K562 (cell line): Measurements from ENCODE around the gene ADM. TPM values are rescaled to one million over a fixed set of nuclear protein-coding genes. Genes with fewer than 3 reads are reported as not detected.

Experiments used
- ATAC-seq: fragments of 200-7000 bp; cut with Tn5 transposase; 3 replicates; pipeline ENCODE4 v1.9.1; 2020; ENCODE audit warnings: moderate library complexity
- BruUV-seq: library from RNA; stranded (reverse); fragments of 400-500 nt; replicated peaks from 2 replicates; lab custom pipeline; 2021; lab: Mats Ljungman, UMichigan
- CTCF ChIA-PET: fragments of 300-600 bp; formaldehyde crosslinking; extraction: SDS; loops from one replicate; lab custom pipeline; 2021; ENCODE audit warnings: low intra/inter-chr PET ratio; lab: Yijun Ruan, JAX
- POLR2A ChIA-PET: fragments of 300-600, 350-650 bp; sonication (Branson Sonifier 250); formaldehyde crosslinking; extraction: SDS; loops from one replicate; lab custom pipeline; 2021; ENCODE audit warnings: antibody characterized with exemption, inconsistent platforms; lab: Yijun Ruan, JAX
- DNase-seq, 4 experiments: peaks; one replicate each; pipeline versions ENCODE4 v3.0.0 to v3.0.0-alpha.2; 2011 to 2018; ENCODE audit warnings: low spot score in 3 of 4, mixed read lengths in 3 of 4; ENCODE audit errors: extremely low read depth in 1 of 4
- FAIRE-seq: peaks from 2 replicates; lab custom pipeline; 2011; peaks lifted over from hg19 to GRCh38; lab: Jason Lieb, UNC
- H2AFZ ChIP-seq: 2 replicates; pipeline ENCODE4 v1.6.0; 2011; ENCODE audit warnings: low read depth, low read length, control low read depth, inconsistent platforms
- H3K27ac ChIP-seq: fragments of 200-600 bp; 3 replicates; pipeline ENCODE4 v1.8.0; 2011; ENCODE audit warnings: low read depth, mild to moderate bottlenecking, control low read depth, inconsistent platforms, low read length, moderate library complexity, mixed read lengths; ENCODE audit errors: extremely low read depth
- H3K27me3 ChIP-seq, 2 experiments: fragments of 300-600 bp in 1 of 2; 2 replicates in 1 of 2; 3 replicates in 1 of 2; pipeline versions ENCODE4 v1.6.0 to v1.8.0; 2011; ENCODE audit warnings: inconsistent platforms in 2 of 2, low read length in 2 of 2, mild to moderate bottlenecking in 1 of 2, mixed read lengths in 1 of 2, moderate library complexity in 1 of 2; ENCODE audit not compliant: control insufficient read depth in 2 of 2, insufficient read depth in 2 of 2
- H3K36me3 ChIP-seq: fragments of 300-600 bp; 3 replicates; pipeline ENCODE4 v1.8.0; 2011; ENCODE audit warnings: mild to moderate bottlenecking, low read length, inconsistent platforms; ENCODE audit not compliant: control insufficient read depth, insufficient read depth
- H3K4me1 ChIP-seq, 2 experiments: fragments of 200-600 bp in 1 of 2; replicated peaks in 1 of 2; 2 replicates in 1 of 2; 3 replicates in 1 of 2; pipeline versions ENCODE4 v1.5.1 to v1.8.0; 2011; ENCODE audit warnings: inconsistent platforms in 2 of 2, low read length in 2 of 2, mild to moderate bottlenecking in 1 of 2, mixed read lengths in 1 of 2, moderate library complexity in 1 of 2; ENCODE audit not compliant: control insufficient read depth in 2 of 2, insufficient read depth in 2 of 2
- H3K4me2 ChIP-seq: 2 replicates; pipeline ENCODE4 v1.6.1; 2011; ENCODE audit warnings: low read length, control low read depth, inconsistent platforms, mixed read lengths; ENCODE audit not compliant: insufficient read depth
- H3K4me3 ChIP-seq: fragments of 200-600 bp; sonication (generic), shearing (Covaris generic); 2 replicates; pipeline ENCODE4 v1.5.1; 2016; ENCODE audit warnings: control low read depth, inconsistent platforms
- H3K79me2 ChIP-seq: fragments of 200-600 bp; 3 replicates; pipeline ENCODE4 v1.8.0; 2011; ENCODE audit warnings: low read length, inconsistent platforms; ENCODE audit not compliant: control insufficient read depth, insufficient read depth
- H3K9ac ChIP-seq, 2 experiments: 2 replicates each; pipeline versions ENCODE4 v1.6.0 to v1.6.1; 2011; ENCODE audit warnings: low read depth in 2 of 2, low read length in 2 of 2, control low read depth in 1 of 2, inconsistent platforms in 1 of 2, mild to moderate bottlenecking in 1 of 2, mixed read lengths in 1 of 2; ENCODE audit not compliant: insufficient read depth in 1 of 2
- H3K9me1 ChIP-seq: one replicate; pipeline ENCODE4 v1.6.0; 2011; ENCODE audit warnings: inconsistent platforms, mild to moderate bottlenecking, low read length, moderate library complexity; ENCODE audit not compliant: control insufficient read depth, insufficient read depth
- H3K9me3 ChIP-seq: replicated peaks from 2 replicates; pipeline ENCODE4 v1.5.1; 2011; ENCODE audit warnings: low read depth, low read length, inconsistent platforms; ENCODE audit not compliant: control insufficient read depth, insufficient read depth
- H4K20me1 ChIP-seq: replicated peaks from 2 replicates; pipeline ENCODE4 v1.6.1; 2011; ENCODE audit warnings: low read length, inconsistent platforms, mixed read lengths; ENCODE audit not compliant: control insufficient read depth, insufficient read depth
- EP300 ChIP-seq: IDR thresholded peaks from 2 replicates; pipeline ENCODE4 v1.6.1; 2012; ENCODE audit warnings: low read length, improper control_type of control experiment
- POLR2H ChIP-seq: IDR thresholded peaks from 2 replicates; pipeline ENCODE4 v1.6.1; 2016; ENCODE audit warnings: missing genetic modification characterization, low read depth, mild to moderate bottlenecking, control low read depth, missing compliant biosample characterization, moderate library complexity
- POLR3G ChIP-seq: IDR thresholded peaks from 2 replicates; pipeline ENCODE4 v1.6.1; 2011; ENCODE audit not compliant: insufficient read length, insufficient replicate concordance; ENCODE audit errors: extremely low read depth
- SRSF9 ChIP-seq: fragments of 200-400 bp; formaldehyde crosslinking; IDR thresholded peaks from 2 replicates; pipeline ENCODE4 v1.6.1; 2017; ENCODE audit warnings: low read depth, low read length, borderline replicate concordance
- ZNF24 ChIP-seq: fragments of 450-650 bp; IDR thresholded peaks from 2 replicates; pipeline ENCODE4 v1.6.1; 2016
- ZNF324 ChIP-seq: fragments of 250-450 bp; sonication (Bioruptor Pico); IDR thresholded peaks from 2 replicates; pipeline ENCODE4 v1.4.0; 2020; ENCODE audit warnings: mild to moderate bottlenecking
- WGBS: fragments of 100-300 bp; shearing (Covaris generic); methylation state at CpG from one replicate; pipeline ENCODE4 v1.1.6; 2016; ENCODE audit warnings: low coverage, mixed read lengths; ENCODE audit not compliant: insufficient coverage; ENCODE audit errors: missing lambda C conversion rate; 5-methylcytosine and 5-hydroxymethylcytosine counted together
- in situ Hi-C: fragments of 300-500 bp; cut with MboI; formaldehyde crosslinking; loops from 4 replicates; pipeline ENCODE4 v1.15.0; 2018; ENCODE audit warnings: inconsistent platforms, mixed read lengths
- intact Hi-C: fragments of 100-400 bp; cut with micrococcal nuclease; formaldehyde crosslinking; loops from 2 replicates; pipeline ENCODE4 v1.14.2; 2022
- polyA plus RNA-seq, 8 experiments: library from polyadenylated mRNA; depleted of rRNA in 4 of 8; stranded (reverse) in 5 of 8; unstranded in 3 of 8; fragments of >200 nt; fragmentation: Nextera tagmentation in 2 of 8; fragmentation: Illumina TruSeq in 1 of 8; extraction: Ambion mirVana in 2 of 8; extraction: Trizol in 1 of 8; gene quantifications; 2 replicates each; pipeline versions ENCODE4 v1.2.1 to v1.2.3, GENCODE V29; 2011 to 2014; ENCODE audit warnings: inconsistent platforms in 1 of 8, missing spikeins in 1 of 8
- total RNA-seq, 7 experiments: library from RNA; depleted of rRNA in 6 of 7; stranded (reverse); fragments of >200 nt in 6 of 7; fragmentation: Illumina TruSeq in 2 of 7; extraction: Trizol in 2 of 7; gene quantifications; 2 replicates each; pipeline versions ENCODE4 v1.2.1 to v1.2.3, GENCODE V29; 2011 to 2021; ENCODE audit warnings: low replicate concordance in 1 of 7

ADM gene
- total and polyA plus RNA-seq, 9 of the 15 experiments (the other 6 are each of a cell fraction or from before 2014, with no cell fraction given): 0.23 to 0.49 (median 0.32) TPM; not detected in 6

DNA sequence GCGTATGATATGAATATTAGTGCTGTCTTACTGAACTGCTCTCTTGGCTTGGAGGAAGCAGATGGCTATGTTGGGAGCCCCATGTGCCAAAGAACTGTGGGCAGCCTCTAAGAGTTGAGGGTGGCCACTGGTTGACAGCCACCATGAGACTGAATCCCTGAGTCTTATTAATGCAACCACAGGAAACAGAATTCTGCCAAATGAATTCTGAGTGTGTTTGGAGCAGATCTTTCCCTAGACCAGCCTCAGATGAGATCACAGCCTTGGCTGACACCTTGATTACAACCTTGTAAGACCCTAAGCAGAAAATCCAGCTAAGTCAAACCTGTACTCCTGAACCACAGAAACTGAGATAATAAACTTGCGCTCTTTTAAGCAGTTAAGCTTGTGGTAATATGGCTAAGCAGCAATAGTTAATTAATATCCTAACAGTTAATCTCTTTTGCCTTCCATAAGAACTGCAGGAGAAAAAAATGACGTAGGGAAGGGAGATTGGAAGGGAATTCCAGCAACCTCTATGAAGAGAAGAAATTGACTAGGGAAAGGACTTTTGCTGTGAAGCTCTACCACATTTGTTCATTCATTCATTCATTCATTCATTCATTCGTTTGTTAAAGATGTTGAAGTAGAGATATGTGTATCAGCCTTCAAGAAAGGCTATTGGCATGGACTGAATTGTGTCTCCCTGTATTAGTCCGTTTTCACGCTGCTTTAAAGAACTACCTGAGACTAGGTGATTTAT, 26.8 kb downstream of the ADM start:
- Histone ChIP-seq H3K4me2 (no peak overlapping the region), H3K4me1 (no peaks in the 10 kb centered on the region; a peak in 1 of 5 replicates), H3K9ac (no peak overlapping the region), H3K4me3 (no peak overlapping the region), H3K27ac (no peak overlapping the region), H3K9me3 (no peaks in the 10 kb centered on the region), H3K9me1 (no peaks in the 10 kb centered on the region), H3K36me3 (no peaks in the 10 kb centered on the region), H4K20me1 (no peaks in the 10 kb centered on the region), H3K27me3 (peaks cover 0 to 5% of the 10 kb centered on the region in 2 experiments; a peak in 1 of 5 replicates), H2AFZ (no peak overlapping the region), H3K79me2 (no peaks in the 10 kb centered on the region)
- BruUV-seq: no TSS peak
- ChIA-PET CTCF (no interaction called here), POLR2A (no interaction called here)
- ATAC-seq (no peak), FAIRE-seq (no peak), DNase-seq (no peak)
- WGBS: under 1% methylated on average over 6 of the region's 6 CpGs
- intact Hi-C loops: no loop called here
- peak; percentile 76; the same call in 1 of the 2 replicates for TF ChIP-seq ZNF24
- TF ChIP-seq ZNF324 (CRISPR knock-in tag): no peak
- TF ChIP-seq, all 486 proteins: peak for 1
- in situ Hi-C loops: no loop called here

DNA sequence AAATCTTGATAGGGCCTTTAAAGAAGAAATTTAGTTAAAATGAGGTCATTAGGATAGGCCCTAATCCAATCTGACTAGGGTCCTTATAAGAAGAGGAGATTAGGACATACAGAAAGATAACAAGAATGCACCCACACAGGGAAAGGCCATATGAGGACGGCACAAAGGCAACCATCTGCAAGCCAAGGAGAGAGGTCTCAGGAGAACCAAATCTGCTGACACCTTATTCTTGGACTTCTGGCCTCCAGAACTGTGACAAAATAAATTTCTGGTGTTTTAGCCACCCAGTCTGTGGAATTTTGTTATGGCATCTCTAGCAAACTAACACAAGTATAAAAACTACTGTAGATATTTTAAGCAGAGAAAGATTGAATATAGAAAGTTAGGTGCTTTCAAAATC, 28.6 kb downstream of the ADM start:
- no TSS peak for BruUV-seq
- Histone ChIP-seq H3K36me3 (no peaks in the 10 kb centered on the region), H3K27ac (no peak overlapping the region), H2AFZ (no peak overlapping the region), H3K4me2 (no peak overlapping the region), H4K20me1 (no peaks in the 10 kb centered on the region), H3K4me1 (no peaks in the 10 kb centered on the region), H3K27me3 (peaks cover 0 to 5% of the 10 kb centered on the region in 2 experiments; a peak in 1 of 5 replicates), H3K79me2 (no peaks in the 10 kb centered on the region), H3K9ac (no peak overlapping the region), H3K9me1 (no peaks in the 10 kb centered on the region), H3K9me3 (no peaks in the 10 kb centered on the region), H3K4me3 (no peak overlapping the region)
- no peak for DNase-seq
- intact Hi-C loops: no loop called here
- TF ChIP-seq POLR3G (no peak), SRSF9 (no peak), POLR2H (tag) (no peak), EP300 (no peak)
- no peak for ATAC-seq
- ChIA-PET CTCF (no interaction called here), POLR2A (no interaction called here)
- no peak for FAIRE-seq
- in situ Hi-C loops: no loop called here
- 0% methylated on average over 1 of the region's 1 CpG for WGBS
